Endothelial cell of coronary artery (primary cell): ENCODE data around the gene SLC34A3. TPM values are rescaled to one million over a fixed set of nuclear protein-coding genes. Genes with fewer than 3 reads are reported as not detected.

Experiments used
- total RNA-seq: library from RNA; depleted of rRNA; stranded (reverse); fragments of >200 nt; gene quantifications from 2 replicates; pipeline ENCODE4 v1.2.3, GENCODE V29; 2014

The SLC34A3 gene
- total RNA-seq, result not detected in 2 replicates

DNA sequence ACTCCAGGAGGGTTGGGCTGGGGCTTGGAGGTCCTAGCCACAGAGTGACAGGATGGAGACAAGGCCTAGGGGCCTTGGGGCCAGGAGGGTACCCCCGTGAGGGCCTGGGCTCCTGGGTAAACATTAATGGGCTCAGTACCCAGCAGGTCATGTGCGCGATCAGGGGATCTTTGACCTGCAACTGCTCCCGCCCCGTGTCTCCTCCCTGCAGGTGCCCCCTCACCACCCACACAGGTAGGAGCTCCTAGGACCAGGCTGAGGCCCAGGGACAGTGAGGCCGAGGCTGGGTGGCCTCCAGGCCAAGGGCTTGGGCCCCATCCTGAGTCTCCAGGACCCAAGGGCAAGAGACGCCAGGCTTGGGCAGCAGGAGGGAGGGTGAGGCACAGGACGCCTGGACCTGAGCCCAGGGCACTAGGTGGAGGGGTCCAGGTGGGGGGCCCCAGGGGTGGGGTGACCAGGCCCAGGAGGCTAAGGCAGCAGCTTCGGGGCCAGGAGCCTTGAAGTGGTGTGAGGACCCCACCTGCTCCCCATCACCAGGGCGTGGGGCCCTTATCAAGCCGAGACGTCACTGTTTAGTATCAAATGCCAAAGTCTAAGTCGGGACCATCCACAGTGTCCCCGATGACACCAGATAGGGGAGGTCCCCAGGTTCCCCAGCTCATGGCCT lies at the start of gene SLC34A3:
Gene SLC34A3 (plus strand): TSS at position 197 of the 667 bp plus-strand sequence. CDS start 802 bp downstream, outside the sequence.

DNA sequence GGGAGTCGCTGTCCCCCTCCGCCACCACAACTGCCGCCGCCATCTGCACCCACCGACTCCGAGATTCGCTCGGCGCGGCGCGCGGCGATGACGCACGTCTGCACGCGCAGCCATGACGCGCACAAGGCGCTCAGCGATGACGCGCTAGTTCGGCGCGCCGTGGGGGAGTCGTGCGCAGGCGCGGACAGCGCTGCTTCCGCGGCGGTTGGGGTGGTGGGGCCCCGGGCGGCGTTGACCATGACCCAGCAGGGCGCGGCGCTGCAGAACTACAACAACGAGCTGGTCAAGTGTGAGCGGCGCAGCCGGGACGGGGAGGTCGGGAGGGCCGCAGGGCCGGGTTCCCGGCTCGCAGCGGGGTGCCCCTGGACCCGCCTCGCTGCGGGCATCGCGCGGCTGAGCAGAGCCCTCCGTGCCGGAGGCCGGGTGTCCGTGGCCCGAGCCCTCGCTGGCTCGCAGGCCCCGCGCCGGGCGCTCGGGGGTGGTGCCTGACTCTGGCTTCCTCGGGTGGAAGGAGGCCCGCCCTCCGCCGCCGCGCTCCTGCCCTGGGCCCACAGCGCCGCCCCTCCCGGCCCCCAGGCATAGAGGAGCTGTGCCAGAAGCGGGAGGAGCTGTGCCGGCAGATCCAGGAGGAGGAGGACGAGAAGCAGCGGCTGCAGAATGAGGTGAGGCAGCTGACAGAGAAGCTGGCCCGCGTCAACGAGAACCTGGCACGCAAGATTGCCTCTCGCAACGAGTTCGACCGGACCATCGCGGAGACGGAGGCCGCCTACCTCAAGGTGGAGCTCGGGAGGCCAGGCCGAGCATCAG lies 42.0 kb upstream of the SLC34A3 start, which contains the start of the genes ANAPC2 and SSNA1:
Gene ANAPC2 (minus strand): TSS at position 71 of the 807 bp plus-strand sequence. CDS start 28 bp downstream, at position 43.
Gene SSNA1 (plus strand): TSS at position 187 of the 807 bp plus-strand sequence. CDS start 51 bp downstream, at position 238.

DNA sequence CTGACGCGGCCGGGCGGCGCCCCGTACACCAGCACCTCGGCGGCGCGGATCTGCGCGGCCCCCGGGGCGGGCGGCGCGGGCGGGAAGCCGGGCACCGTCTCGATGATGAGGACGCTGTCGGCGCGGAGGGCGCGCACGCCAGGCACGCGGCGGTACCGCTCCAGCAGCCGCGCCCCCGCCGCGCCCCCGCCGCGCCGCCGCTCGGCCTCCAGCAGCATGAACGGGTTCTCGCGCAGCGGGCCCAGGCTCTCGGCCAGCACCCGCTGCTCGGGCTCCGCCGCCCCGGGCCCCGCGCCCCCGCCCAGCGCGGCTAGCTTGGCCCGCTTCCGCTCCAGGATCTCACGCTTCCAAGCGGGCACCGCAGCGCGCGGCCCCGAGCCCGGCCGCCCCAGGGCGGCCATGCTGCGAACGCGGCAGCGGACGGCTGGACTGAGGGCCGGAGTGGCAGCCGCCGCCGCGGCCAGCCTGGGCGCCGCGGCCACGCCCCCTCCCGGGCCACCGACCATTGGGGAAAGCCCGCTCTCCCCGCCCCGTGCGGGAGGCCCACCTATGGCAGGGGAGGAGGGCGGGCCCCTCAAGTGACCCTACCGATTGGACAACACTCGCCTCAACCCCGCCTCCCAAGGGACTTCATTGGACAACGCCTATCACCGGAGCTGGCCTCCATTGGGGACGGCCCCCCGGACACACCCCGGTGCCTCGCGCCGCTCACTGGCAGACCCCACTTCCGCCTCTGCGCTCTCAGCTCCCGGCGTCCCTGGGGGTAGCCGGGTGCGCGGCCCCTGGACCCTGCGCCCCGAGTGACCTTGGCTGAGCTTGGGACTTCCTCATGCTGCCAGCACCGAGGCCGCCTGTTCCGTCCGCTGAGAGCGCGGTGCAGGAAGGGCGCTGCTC lies 30.1 kb upstream of the SLC34A3 start, which contains the start of gene TPRN:
Gene TPRN (minus strand): TSS at position 431 of the 894 bp plus-strand sequence. CDS start 30 bp downstream, at position 401.

DNA sequence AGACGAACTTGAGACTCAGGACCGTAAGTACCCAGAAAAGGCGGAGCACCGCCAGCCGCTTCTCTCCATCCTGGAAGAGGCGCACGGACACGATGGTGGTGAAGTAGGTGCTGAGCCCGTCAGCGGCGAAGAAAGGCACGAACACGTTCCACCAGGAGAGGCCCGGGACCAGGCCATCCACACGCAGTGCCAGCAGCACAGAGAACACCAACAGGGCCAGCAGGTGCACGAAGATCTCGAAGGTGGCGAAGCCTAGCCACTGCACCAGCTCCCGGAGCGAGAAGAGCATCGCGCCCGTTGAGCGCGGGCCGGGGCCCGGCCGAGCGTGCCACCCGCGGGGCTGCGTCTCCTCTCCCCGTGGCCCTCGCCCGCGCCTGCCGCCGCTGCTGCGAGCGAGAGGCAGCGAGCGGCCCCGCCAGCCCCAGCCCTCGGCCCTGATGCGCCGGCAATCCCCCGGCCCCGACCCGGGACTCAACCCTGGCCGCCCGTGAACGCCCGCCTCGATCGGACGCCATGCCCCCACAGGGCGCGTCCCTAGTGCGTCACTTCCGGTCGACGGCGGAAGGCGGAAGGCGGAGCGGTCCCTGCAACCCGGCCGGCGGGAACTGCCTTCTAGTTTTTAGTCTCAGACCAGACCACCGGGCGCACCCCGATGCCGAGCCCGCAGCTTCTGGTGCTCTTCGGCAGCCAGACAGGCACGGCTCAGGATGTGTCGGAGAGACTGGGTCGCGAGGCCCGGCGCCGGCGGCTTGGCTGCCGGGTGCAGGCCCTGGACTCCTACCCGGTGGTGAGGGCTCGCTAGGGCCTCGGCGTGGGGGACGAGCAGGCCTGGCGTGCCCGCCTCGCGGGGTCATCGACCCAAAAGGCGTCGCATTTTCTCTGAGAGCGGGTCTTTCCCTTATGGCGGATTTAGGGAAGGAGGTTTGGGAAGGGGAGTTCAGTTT lies 25.3 kb upstream of the SLC34A3 start, which contains the start of the genes NDOR1 and TMEM203:
Gene NDOR1 (plus strand): TSS at position 575 of the 944 bp plus-strand sequence. CDS start 78 bp downstream, at position 653.
Gene TMEM203 (minus strand): TSS at position 523 of the 944 bp plus-strand sequence. CDS start 234 bp downstream, at position 289.

DNA sequence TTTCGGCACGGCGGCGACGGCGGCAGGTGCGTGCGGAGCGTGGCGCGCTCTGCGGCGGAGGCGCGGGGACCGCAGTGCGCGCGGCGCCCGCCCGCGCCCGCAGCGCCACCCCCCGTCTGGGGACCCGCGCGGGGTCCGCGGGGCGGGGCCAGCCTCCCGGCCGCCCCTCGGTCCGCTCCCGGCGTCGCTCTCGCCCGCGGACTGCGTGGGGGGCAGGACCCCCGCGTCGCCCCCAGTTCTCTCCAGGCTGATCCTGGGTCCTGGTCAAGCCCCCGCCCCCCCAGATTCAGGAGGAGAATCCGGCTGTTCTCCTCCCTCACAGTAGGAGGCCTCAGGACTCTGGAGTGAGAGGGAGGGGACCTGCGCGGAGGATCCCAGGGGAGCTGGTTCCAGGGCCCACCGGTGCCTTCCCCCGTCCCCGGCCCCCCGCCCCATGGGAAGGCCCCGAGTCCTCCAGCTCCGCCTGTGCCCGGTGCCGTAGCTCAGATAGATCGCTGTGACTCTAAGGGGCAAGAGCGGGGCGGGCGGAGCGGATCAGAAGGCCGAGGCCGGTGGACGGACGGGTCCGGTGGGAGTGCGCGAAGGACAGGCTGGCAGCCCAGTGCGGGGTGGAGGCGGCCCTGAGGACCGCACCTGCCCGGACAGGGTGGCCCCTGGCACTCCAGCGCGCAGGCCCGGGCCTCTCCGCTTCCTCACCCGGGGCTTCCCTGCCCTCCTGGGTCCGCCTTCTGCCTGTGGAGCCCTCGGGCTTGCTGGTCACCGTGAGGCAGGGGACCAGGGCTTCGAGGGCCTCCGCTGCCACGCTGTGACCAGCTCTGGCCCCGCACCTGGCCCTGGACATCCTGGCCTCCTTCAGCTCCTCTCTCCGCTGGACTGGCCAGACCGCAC lies 8.3 kb upstream of the SLC34A3 start, which contains the start of gene RNF208:
Gene RNF208 (minus strand): TSS at position 51 of the 888 bp plus-strand sequence. CDS start 1,028 bp downstream, outside the sequence.

DNA sequence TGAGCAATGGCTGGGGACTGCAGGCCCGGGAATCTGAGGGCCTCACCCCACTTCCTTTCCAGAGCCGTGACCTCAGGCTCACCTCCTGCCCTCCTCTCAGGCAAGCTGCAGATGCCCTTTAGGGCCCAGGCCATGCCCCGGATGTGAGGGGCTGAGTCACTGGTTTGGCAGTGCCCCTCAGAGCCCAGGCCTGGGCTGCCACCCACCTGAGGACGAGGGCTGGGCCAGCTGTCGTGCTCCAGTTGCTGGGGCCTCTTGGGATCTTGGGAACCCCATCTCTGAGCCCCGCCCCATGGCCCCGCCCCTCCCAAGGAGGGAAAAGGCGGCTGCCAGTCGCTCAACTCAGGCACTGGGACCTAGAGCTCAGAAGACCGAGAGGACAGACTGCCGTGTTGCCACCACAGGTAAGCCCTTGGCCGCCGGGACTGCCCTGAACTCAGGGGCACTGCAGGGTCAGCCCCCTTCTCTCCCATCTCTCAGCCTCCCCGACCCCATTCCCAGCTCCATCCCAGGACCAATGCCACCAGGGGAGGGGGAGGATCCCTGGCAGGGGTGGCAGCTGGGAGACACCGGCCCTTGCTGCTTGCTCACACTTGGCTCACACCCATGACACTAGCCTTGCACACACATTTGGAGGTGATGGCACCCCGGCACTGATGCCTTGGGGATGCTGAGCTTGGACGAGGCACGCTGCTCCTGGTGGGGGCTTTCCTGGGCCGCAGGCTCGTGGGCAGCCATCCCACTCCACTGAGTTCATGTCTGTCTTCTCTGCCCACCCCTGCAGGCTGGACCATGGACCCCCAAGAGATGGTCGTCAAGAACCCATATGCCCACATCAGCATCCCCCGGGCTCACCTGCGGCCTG lies 5.6 kb upstream of the SLC34A3 start, which contains the start of gene CYSRT1:
Gene CYSRT1 (plus strand): TSS at position 345 of the 865 bp plus-strand sequence. CDS start 448 bp downstream, at position 793.

DNA sequence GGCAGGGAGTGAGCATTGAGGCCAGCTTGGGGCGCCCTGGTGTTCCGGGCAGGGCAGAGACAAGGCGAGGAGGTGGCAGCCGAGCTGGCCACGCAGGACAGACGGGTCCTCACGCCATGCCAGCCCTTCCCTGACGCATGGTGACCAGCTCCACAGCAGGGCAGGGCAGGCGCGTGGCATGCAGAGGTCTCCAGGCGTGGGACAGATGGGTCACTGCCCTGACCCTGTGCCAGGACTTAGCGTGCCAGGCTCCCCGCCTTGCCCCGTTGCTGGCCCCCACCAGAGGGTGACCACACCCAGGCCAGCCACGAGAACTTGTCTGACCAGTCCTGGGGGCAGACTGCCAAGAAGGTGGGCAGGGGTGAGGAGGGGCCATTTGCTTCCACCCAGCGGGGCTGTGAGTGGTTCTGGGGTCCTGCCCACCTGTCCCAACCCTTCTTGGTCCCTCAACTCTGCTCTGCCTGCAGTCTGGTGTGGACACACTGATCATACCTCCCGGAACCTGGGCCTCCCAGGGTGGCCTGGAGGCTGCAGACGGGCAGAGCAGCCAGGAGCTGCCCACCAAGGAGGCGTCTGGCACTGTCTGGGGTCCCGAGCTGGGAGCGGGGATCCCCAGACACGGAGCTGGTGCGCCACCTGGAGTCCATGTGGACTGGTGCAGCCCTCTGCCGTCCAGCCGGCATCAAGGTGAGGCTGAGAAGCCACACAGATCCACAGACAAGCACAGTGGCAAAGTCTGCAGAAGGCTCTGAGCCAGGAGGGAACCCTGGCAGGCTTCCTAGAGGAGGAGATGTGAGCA lies 3.4 kb upstream of the SLC34A3 start, which contains the start of gene RNF224:
Gene RNF224 (plus strand): TSS at position 449 of the 799 bp plus-strand sequence. CDS start 834 bp downstream, outside the sequence.

DNA sequence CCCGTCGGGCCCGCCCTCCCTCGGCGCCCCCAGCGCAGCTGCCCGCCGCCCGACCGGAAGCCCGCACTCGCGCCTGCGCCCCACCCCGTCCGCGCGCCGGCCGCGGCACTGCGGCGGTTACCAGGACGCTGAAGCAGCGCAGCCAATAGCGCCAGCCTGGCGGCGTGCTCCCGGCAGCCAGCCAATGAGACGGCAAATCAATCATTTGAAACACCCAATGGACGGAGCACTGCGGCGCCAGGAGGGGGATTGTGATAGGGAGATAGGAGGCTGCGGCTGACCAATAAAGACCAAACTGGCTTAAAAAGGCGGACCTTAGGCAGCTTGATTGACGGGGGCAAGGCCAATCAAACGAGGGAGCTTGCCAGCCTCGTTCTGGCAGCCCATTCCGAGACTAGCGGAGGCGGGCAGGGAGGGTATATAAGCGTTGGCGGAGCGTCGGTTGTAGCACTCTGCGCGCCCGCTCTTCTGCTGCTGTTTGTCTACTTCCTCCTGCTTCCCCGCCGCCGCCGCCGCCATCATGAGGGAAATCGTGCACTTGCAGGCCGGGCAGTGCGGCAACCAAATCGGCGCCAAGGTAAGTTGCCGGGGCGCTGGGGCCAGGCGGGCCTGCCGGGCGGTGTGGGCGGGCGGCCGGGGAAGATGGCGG lies 10.3 kb downstream of the SLC34A3 start, which contains the start of gene TUBB4B:
Gene TUBB4B (plus strand): TSS at position 447 of the 649 bp plus-strand sequence. CDS start 74 bp downstream, at position 521.

DNA sequence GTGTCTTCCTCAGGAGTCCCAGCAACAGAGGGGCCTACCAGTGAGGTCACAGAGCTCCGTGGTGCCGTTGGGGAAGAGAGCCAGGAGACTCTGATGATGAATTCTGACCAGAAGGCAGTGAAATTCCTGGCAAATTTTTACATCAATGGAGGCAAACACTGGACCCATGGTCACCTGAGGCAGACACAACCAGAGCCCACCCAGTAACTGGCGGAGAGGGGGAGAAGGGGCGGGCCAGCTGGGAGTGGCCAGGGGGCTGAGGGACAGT lies 20.4 kb downstream of the SLC34A3 start, which contains the start of gene STPG3:
Gene STPG3 (plus strand): TSS at position 93 of the 268 bp plus-strand sequence. CDS start 1 bp downstream, at position 94.

DNA sequence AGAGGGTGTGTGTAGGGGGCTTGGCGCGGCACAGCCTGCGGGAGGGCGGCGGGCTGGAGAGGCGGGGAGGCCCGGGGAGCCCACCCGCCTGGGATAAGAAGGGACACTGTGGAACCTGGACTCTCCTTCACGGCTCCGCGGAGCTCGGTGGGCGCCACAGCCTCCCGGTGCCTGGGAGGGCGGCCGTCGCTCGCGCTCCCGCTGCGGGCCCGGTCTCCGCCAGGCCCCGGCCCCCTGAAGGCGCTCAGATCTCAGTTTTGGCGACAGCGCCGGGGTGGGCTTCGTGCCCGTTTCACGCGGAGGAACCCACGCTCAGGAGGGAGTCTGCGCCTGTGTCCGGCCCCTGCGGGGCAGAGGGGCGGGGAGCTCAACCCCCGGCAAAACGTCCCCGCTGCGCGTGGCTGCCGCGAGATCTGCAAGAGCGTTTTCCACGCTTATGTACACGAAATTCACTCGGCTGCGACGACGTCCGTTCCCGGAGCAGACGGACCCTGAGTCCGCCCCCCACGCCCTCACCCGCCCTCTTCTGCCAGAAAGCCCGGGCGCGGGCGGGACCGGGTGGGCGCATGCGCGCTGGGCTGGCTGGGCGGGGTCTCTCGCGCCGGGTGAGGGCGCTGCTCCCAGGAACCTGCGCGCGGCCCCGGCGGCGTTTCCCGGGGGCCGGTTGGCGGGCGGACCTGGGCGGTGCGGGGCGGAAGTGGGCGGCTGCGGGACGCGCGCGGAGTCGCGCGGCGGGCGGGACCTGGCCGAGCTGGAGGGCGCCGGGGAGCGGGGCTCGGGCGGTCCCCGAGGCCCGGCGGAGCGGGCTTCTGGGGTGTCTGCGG lies 24.1 kb downstream of the SLC34A3 start, which contains the start of gene NELFB:
Gene NELFB (plus strand): TSS at position 704 of the 824 bp plus-strand sequence.

DNA sequence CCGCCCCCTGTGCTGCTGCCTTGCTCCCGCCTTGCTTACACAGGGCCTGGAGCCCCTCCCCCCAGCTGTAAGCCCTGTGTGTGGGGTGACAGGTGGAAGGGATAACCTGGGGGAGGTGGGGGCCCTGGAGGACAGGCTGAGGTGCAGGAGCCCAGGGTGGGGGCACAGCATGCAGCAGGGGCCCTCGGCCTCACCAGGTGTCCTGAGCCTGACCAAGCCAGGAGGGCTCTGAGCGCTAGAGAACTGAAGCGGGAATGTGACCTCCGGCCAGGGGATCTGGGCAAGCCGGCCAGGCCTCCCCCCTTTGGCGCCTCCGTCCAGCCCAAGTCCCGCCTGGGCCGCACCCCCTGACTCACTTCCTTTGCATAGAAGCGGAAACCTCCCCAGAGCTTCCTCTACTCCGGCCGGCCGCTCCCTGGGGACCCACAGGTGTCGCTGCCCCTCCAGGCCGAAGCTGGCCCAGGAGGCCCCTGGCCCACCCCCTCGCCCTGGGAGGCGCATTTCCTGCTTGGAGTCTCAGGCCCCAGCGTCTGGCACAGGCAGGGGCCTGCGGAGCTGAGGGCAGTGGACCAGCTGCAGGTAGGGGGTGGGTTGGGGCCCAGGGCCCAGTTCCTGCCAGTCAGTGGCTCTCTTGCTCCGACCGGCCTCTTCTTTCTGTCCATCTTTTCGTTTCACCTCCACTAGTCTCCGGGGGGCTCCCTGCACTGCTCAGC lies 46.8 kb downstream of the SLC34A3 start, which contains the start of gene TOR4A:
Gene TOR4A (plus strand): TSS at position 398 of the 713 bp plus-strand sequence. CDS start 964 bp downstream, outside the sequence.

